GM23338 (cell line): ENCODE data around the gene TENM3. TPM values are rescaled to one million over a fixed set of nuclear protein-coding genes. Genes with fewer than 3 reads are reported as not detected.
A peak's percentile ranks its signal among the peaks of the same experiment; 100 is the strongest.

ENCODE experiments used
- ATAC-seq: fragments of 200-7000 bp; cut with Tn5 transposase; 3 replicates; pipeline ENCODE4 v1.9.1; 2020
- DNase-seq: peaks from one replicate; pipeline ENCODE4 v3.0.0-alpha.2; 2015; ENCODE audit warnings: low spot score
- H2AFZ ChIP-seq: fragments of 200-600 bp; sonication (generic); 2 replicates; pipeline ENCODE4 v1.8.0; 2016; ENCODE audit warnings: antibody characterized with exemption, mild to moderate bottlenecking, moderate library complexity
- H3F3A ChIP-seq: fragments of 200-600 bp; sonication (generic); replicated peaks from 2 replicates; pipeline ENCODE4 v1.8.0; 2017; ENCODE audit warnings: antibody characterized with exemption, mixed run types, low read depth
- H3K27ac ChIP-seq: fragments of 200-600 bp; sonication (generic); 2 replicates; pipeline ENCODE4 v1.6.1; 2016; ENCODE audit warnings: low read depth
- H3K27me3 ChIP-seq: fragments of 200-600 bp; sonication (generic); 2 replicates; pipeline ENCODE4 v1.8.0; 2016; ENCODE audit warnings: mild to moderate bottlenecking, mixed run types, moderate library complexity; ENCODE audit not compliant: insufficient read depth
- H3K36me3 ChIP-seq: fragments of 200-600 bp; sonication (generic); 2 replicates; pipeline ENCODE4 v1.8.0; 2016; ENCODE audit warnings: mild to moderate bottlenecking; ENCODE audit not compliant: insufficient read depth
- H3K4me1 ChIP-seq: fragments of 200-600 bp; sonication (generic); 2 replicates; pipeline ENCODE4 v1.8.0; 2016; ENCODE audit warnings: mild to moderate bottlenecking, moderate library complexity; ENCODE audit not compliant: insufficient read depth
- H3K4me2 ChIP-seq: fragments of 200-600 bp; sonication (generic); 2 replicates; pipeline ENCODE4 v1.7.1; 2017; ENCODE audit warnings: mixed run types
- H3K4me3 ChIP-seq: fragments of 200-600 bp; sonication (generic); 2 replicates; pipeline ENCODE4 v1.6.1; 2016; ENCODE audit warnings: mixed run types
- H3K79me2 ChIP-seq: fragments of 200-600 bp; sonication (generic); replicated peaks from 2 replicates; pipeline ENCODE4 v1.8.0; 2017; ENCODE audit warnings: mild to moderate bottlenecking; ENCODE audit not compliant: insufficient read depth
- H3K9me2 ChIP-seq: fragments of 200-600 bp; sonication (generic); 2 replicates; pipeline ENCODE4 v1.8.0; 2017; ENCODE audit not compliant: insufficient read depth
- H4K20me1 ChIP-seq: fragments of 200-600 bp; sonication (generic); replicated peaks from 2 replicates; pipeline ENCODE4 v1.8.0; 2017; ENCODE audit warnings: mild to moderate bottlenecking; ENCODE audit not compliant: insufficient read depth
- H3K27ac Mint-ChIP-seq: 2 replicates; pipeline ENCODE4 v1.8.0; 2020; ENCODE audit warnings: inconsistent platforms, mild to moderate bottlenecking, moderate library complexity, mixed read lengths
- H3K27me3 Mint-ChIP-seq: 3 replicates; pipeline ENCODE4 v1.8.0; 2022; ENCODE audit warnings: low read depth, mild to moderate bottlenecking, moderate library complexity, mixed read lengths, inconsistent platforms; ENCODE audit not compliant: insufficient read depth, poor library complexity
- H3K36me3 Mint-ChIP-seq: 3 replicates; pipeline ENCODE4 v1.8.0; 2021; ENCODE audit warnings: low read depth, mild to moderate bottlenecking, inconsistent platforms, moderate library complexity, mixed read lengths
- H3K4me1 Mint-ChIP-seq: 3 replicates; pipeline ENCODE4 v1.8.0; 2020; ENCODE audit warnings: mild to moderate bottlenecking, inconsistent platforms, mixed read lengths
- H3K4me3 Mint-ChIP-seq: 3 replicates; pipeline ENCODE4 v1.8.0; 2021; ENCODE audit warnings: moderate library complexity, mild to moderate bottlenecking, inconsistent platforms, mixed read lengths
- H3K9me3 Mint-ChIP-seq: 3 replicates; pipeline ENCODE4 v1.8.0; 2020; ENCODE audit warnings: moderate library complexity, mild to moderate bottlenecking, inconsistent platforms, mixed read lengths
- CREB1 ChIP-seq: fragments of 250-450 bp; sonication (Bioruptor Pico); IDR thresholded peaks from 2 replicates; pipeline ENCODE4 v1.5.0; 2020; ENCODE audit warnings: low read depth, mild to moderate bottlenecking, moderate library complexity
- CTCF ChIP-seq, 2 experiments: fragments of 200-600 bp in 1 of 2; sonication (generic) in 1 of 2; conservative IDR thresholded peaks; 2 replicates each; pipeline versions ENCODE4 v1.5.1 to v1.6.1; 2016 to 2017; ENCODE audit warnings: antibody characterized with exemption in 2 of 2, low read depth in 2 of 2, mild to moderate bottlenecking in 2 of 2, moderate library complexity in 1 of 2
- ETS1 ChIP-seq: IDR thresholded peaks from 2 replicates; pipeline ENCODE4 v1.6.1; 2016; ENCODE audit warnings: antibody characterized with exemption
- EZH2 ChIP-seq: fragments of 200-600 bp; sonication (generic); IDR thresholded peaks from one replicate; pipeline ENCODE4 v1.8.0; 2017; ENCODE audit warnings: antibody characterized with exemption, mild to moderate bottlenecking, low read depth; ENCODE audit not compliant: unreplicated experiment
- EZH2phosphoT487 ChIP-seq: fragments of 200-600 bp; sonication (generic); IDR thresholded peaks from one replicate; pipeline ENCODE4 v1.8.1; 2018; ENCODE audit warnings: antibody characterized with exemption; ENCODE audit not compliant: unreplicated experiment
- JUNB ChIP-seq: IDR thresholded peaks from one replicate; pipeline ENCODE4 v1.6.1; 2016; ENCODE audit warnings: antibody characterized with exemption; ENCODE audit not compliant: unreplicated experiment
- NANOG ChIP-seq: IDR thresholded peaks from 2 replicates; pipeline ENCODE4 v1.6.1; 2016; ENCODE audit warnings: antibody characterized with exemption, borderline replicate concordance
- POLR2AphosphoS5 ChIP-seq: IDR thresholded peaks from 2 replicates; pipeline ENCODE4 v1.6.1; 2016; ENCODE audit warnings: antibody characterized with exemption, low read depth
- REST ChIP-seq: IDR thresholded peaks from one replicate; pipeline ENCODE4 v1.6.1; 2018; ENCODE audit warnings: antibody characterized with exemption; ENCODE audit not compliant: unreplicated experiment
- STAT1 ChIP-seq: IDR thresholded peaks from one replicate; pipeline ENCODE4 v1.6.1; 2016; ENCODE audit warnings: antibody characterized with exemption; ENCODE audit not compliant: unreplicated experiment
- ZNF114 ChIP-seq: fragments of 250-450 bp; sonication (Bioruptor Pico); IDR thresholded peaks from 2 replicates; pipeline ENCODE4 v1.5.0; 2020; ENCODE audit warnings: mild to moderate bottlenecking, moderate library complexity
- ZNF331 ChIP-seq: fragments of 250-450 bp; sonication (Bioruptor Pico); IDR thresholded peaks from 2 replicates; pipeline ENCODE4 v1.5.0; 2020; ENCODE audit warnings: low read depth, mild to moderate bottlenecking, moderate library complexity
- ZNF462 ChIP-seq: fragments of 250-450 bp; sonication (Bioruptor Pico); IDR thresholded peaks from 2 replicates; pipeline ENCODE4 v1.5.0; 2020; ENCODE audit warnings: mild to moderate bottlenecking, moderate library complexity
- polyA plus RNA-seq: library from polyadenylated mRNA; unstranded; fragments of >200 nt; fragmentation: Nextera tagmentation; extraction: Ambion mirVana; gene quantifications from 2 replicates; pipeline ENCODE4 v1.2.1, GENCODE V29; 2016
- total RNA-seq: library from RNA; depleted of rRNA; stranded (reverse); fragments of >200 nt; shearing (Covaris generic); gene quantifications from 2 replicates; pipeline ENCODE4 v1.2.3, GENCODE V29; 2014

The TENM3 gene
- total and polyA plus RNA-seq, 2 experiments from 2014 or later: 22.2 to 128 TPM

- peak overlapping the region; percentile 52; the same call in 1 of the 2 replicates for H3K27ac Mint-ChIP-seq
- H3K4me2 ChIP-seq: no peak overlapping the region
- H3K79me2 ChIP-seq: no peaks in the 10 kb centered on the region
- DNase-seq: no peak
- no peak overlapping the region for H2AFZ ChIP-seq
- H3K4me1 Mint-ChIP-seq: peaks cover 33% of the 10 kb centered on the region
- no peak overlapping the region for H3K4me3 Mint-ChIP-seq
- H3K4me3 ChIP-seq: no peak overlapping the region
- peaks cover 4% of the 10 kb centered on the region for H3K27me3 Mint-ChIP-seq
- H3K4me1 ChIP-seq: peaks cover 10% of the 10 kb centered on the region; the same call in 1 of the 2 replicates
- H3K36me3 ChIP-seq: no peaks in the 10 kb centered on the region
- no peak for TF ChIP-seq NANOG
- no peak for TF ChIP-seq STAT1
- no peak for TF ChIP-seq ZNF331
- no peak for TF ChIP-seq ZNF114 (CRISPR knock-in tag)
- TF ChIP-seq EZH2: no peak
- no peak for TF ChIP-seq POLR2AphosphoS5
- TF ChIP-seq REST: no peak
- TF ChIP-seq CTCF (conservative IDR thresholded peaks at IDR 0.05; ENCODE audit: low read depth in 2 of 2): no peak
- no peak for TF ChIP-seq ZNF462
- TF ChIP-seq CREB1 (CRISPR knock-in tag): no peak
- no peak for TF ChIP-seq JUNB
- no peak for TF ChIP-seq ETS1
- TF ChIP-seq EZH2phosphoT487: no peak
- no peaks in the 10 kb centered on the region for H3K27me3 ChIP-seq
- H3K27ac ChIP-seq: no peak overlapping the region
- H3K36me3 Mint-ChIP-seq: 0 out of 3 replicates have a peak, but pooled peaks cover 4% of the 10 kb centered on the region
- H4K20me1 ChIP-seq: no peaks in the 10 kb centered on the region
- H3K9me3 Mint-ChIP-seq: no peaks in the 10 kb centered on the region
- no peaks in the 10 kb centered on the region for H3F3A ChIP-seq
- no peak for ATAC-seq
- no peaks in the 10 kb centered on the region for H3K9me2 ChIP-seq
Observed at GRCh38 chr4:182695009-182695408, 451.8 kb downstream of the TENM3 start.
